Ascending aorta (tissue), 2 donors: ENCODE data around the gene FAM193B. TPM values are rescaled to one million over a fixed set of nuclear protein-coding genes. Genes with fewer than 3 reads are reported as not detected.

Source experiments
- DNase-seq, 2 donors: peaks; one replicate each; pipeline ENCODE4 v3.0.0-alpha.2; 2019; ENCODE audit warnings: low spot score in 2 of 2
- H3K27ac ChIP-seq, 2 donors: fragments of 200-600 bp; sonication (generic); one replicate each; pipeline ENCODE4 v1.5.1; 2016 to 2017; ENCODE audit warnings: mild to moderate bottlenecking in 1 of 2
- H3K27me3 ChIP-seq: fragments of 200-600 bp; sonication (generic); one replicate; pipeline ENCODE4 v1.5.1; 2017
- H3K36me3 ChIP-seq, 2 donors: fragments of 200-600 bp; sonication (generic); one replicate each; pipeline ENCODE4 v1.5.1; 2016
- H3K4me1 ChIP-seq, 2 donors: fragments of 200-600 bp; sonication (generic); one replicate each; pipeline ENCODE4 v1.5.1; 2016 to 2017; ENCODE audit warnings: mild to moderate bottlenecking in 1 of 2
- H3K4me3 ChIP-seq, 2 donors: fragments of 200-600 bp; sonication (generic); one replicate each; pipeline ENCODE4 v1.5.1; 2016 to 2017; ENCODE audit warnings: mild to moderate bottlenecking in 1 of 2
- H3K9me3 ChIP-seq, 2 donors: fragments of 200-600 bp; sonication (generic); one replicate each; pipeline ENCODE4 v1.5.1; 2016
- intact Hi-C: fragments of 100-400 bp; cut with DNase I; formaldehyde crosslinking; loops from one replicate; pipeline ENCODE4 v1.15.1; 2023
- total RNA-seq: library from RNA; depleted of rRNA; stranded (reverse); fragments of >200 nt; gene quantifications from one replicate; pipeline ENCODE4 v1.1.0, GENCODE V29; 2016
- TF ChIP-seq, protein P1 (sequence below), 3 experiments: fragments of 200-600 bp in 2 of 3; fragments of 450-650 bp in 1 of 3; sonication (generic) in 2 of 3; IDR thresholded peaks; one replicate each; pipeline ENCODE4 v1.5.1; 2016 to 2019; ENCODE audit warnings: antibody characterized with exemption in 3 of 3, mild to moderate bottlenecking in 1 of 3, moderate library complexity in 1 of 3

The FAM193B gene
- total RNA-seq, 1 donor from 2014 or later = 116 TPM

DNA sequence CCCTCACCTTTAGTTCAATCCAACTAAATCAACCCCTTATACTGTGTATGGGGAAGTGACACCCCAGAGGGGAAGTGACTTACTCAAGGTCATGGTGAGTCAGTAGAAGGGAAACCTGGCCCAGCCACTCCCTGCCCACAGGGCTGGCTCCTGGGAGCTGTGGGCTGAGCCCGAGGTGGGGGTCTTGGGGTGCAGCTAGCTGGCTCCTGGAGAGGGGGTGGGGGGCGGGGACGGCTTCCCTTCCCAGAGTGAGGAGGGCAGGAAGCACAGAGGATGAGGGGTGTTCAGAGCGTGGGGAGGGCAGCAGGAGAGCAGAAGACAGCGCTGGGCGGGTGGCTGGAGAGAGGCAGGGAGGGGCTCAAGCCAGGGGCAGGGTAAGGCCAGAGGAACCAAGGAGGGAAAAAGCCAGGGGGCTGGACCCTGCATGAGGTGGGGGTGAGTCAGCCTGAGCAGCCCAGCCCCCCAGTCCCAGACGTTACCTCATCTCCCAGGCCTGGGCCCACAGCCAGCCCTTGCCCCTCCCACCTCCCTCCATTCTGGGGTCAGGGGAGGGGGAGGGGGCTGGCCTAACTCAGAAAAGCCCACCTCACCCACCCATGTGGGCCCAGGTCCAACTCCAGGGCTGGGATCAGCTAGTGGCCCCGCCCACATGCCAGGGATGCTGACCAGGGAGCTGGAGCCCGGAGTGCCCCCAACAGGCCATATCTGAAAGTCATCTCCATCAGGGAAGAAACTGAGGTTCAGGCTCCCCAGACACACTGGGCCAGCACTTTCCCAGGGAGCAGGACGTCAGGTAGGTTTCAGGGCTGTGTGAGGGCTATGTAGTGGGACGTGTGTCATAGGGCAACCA lies 59.8 kb downstream of the FAM193B start:
- TF ChIP-seq, protein P1, sequence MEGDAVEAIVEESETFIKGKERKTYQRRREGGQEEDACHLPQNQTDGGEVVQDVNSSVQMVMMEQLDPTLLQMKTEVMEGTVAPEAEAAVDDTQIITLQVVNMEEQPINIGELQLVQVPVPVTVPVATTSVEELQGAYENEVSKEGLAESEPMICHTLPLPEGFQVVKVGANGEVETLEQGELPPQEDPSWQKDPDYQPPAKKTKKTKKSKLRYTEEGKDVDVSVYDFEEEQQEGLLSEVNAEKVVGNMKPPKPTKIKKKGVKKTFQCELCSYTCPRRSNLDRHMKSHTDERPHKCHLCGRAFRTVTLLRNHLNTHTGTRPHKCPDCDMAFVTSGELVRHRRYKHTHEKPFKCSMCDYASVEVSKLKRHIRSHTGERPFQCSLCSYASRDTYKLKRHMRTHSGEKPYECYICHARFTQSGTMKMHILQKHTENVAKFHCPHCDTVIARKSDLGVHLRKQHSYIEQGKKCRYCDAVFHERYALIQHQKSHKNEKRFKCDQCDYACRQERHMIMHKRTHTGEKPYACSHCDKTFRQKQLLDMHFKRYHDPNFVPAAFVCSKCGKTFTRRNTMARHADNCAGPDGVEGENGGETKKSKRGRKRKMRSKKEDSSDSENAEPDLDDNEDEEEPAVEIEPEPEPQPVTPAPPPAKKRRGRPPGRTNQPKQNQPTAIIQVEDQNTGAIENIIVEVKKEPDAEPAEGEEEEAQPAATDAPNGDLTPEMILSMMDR (IDR thresholded peaks at IDR 0.05) = peak in 2 of 3 experiments; percentile 22 to 37
- Histone ChIP-seq H3K27me3 (no peaks in the 10 kb centered on the region), H3K36me3 (peaks cover 39 to 50% of the 10 kb centered on the region in 2 donors), H3K27ac (peak overlapping the region; percentile 96 to 99), H3K4me1 (peaks cover 39 to 64% of the 10 kb centered on the region in 2 donors), H3K9me3 (no peaks in the 10 kb centered on the region), H3K4me3 (peak overlapping the region; percentile 31 to 92)
- DNase-seq = peak; percentile 74 to 95
- intact Hi-C loops = loop anchor here (1.0 to 5.0 kb wide), 3 partner anchors 15 to 182 kb away; partner anchors contain the start of gene MXD3

DNA sequence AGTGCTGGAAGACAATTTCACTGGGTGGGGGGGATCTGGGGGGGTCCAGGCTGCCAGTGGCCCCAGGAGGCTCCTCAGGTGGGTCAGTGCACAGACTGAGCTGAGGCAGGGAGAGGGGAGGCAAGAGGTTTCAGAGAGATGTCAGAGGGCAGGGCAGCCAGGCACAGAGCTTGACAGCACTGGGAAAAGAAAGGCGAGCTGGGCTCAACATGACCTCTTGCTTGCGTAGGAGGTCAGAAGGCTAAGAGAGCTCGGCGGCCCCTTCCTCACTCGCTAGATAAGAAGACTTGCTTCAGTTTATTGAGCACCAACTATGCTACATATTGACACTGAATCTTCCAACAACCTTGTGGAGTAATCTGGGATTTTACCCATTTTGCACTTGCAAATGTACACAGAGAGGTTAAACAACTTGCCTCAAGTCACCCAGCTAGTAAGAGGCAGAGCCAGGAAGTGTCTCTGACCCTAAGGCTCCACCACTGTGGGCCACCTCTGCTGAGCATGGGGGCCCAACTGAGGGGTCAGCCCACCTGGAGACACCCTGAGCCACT lies 60.5 kb downstream of the FAM193B start:
- H3K27me3 ChIP-seq = no peaks in the 10 kb centered on the region
- peak overlapping the region; percentile 28 to 92 for H3K4me3 ChIP-seq
- intact Hi-C loops = loop anchor here (1.0 kb wide), 2 partner anchors 15 to 37 kb away; no protein-coding TSS in a partner anchor
- H3K4me1 ChIP-seq = peaks cover 39 to 71% of the 10 kb centered on the region in 2 donors
- TF ChIP-seq, protein P1 (IDR thresholded peaks at IDR 0.05) = no peak
- peak overlapping the region; percentile 96 to 99 for H3K27ac ChIP-seq
- no peak for DNase-seq
- peaks cover 46 to 57% of the 10 kb centered on the region in 2 donors for H3K36me3 ChIP-seq
- H3K9me3 ChIP-seq = no peaks in the 10 kb centered on the region

DNA sequence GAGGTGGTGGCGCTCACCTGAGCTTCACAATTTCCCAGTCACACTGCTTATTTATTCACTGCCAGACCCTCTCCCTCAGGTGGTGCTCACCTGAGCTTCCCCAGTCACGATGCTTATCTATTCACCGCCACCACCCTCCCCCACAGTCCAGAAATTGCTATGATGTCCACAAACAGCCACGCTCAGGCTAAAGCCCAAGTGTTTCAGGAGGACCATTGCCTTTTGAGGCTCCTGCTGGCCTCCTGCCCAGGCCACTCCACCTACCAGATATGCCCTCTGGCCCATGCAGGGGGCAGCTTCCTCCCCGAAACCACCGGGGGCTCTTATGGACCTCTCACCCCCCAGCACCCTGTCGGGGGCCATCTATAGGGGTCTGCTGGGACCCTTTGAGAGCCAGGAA lies 61.5 kb downstream of the FAM193B start:
- TF ChIP-seq, protein P1 (IDR thresholded peaks at IDR 0.05) = no peak
- no peak for DNase-seq
- no peaks in the 10 kb centered on the region for H3K9me3 ChIP-seq
- no peaks in the 10 kb centered on the region for H3K27me3 ChIP-seq
- H3K27ac ChIP-seq = peak overlapping the region; percentile 96 to 99
- H3K36me3 ChIP-seq = peaks cover 56 to 68% of the 10 kb centered on the region in 2 donors
- intact Hi-C loops = no loop called here
- H3K4me3 ChIP-seq = peak overlapping the region; percentile 28 to 92
- H3K4me1 ChIP-seq = peaks cover 39 to 66% of the 10 kb centered on the region in 2 donors

DNA sequence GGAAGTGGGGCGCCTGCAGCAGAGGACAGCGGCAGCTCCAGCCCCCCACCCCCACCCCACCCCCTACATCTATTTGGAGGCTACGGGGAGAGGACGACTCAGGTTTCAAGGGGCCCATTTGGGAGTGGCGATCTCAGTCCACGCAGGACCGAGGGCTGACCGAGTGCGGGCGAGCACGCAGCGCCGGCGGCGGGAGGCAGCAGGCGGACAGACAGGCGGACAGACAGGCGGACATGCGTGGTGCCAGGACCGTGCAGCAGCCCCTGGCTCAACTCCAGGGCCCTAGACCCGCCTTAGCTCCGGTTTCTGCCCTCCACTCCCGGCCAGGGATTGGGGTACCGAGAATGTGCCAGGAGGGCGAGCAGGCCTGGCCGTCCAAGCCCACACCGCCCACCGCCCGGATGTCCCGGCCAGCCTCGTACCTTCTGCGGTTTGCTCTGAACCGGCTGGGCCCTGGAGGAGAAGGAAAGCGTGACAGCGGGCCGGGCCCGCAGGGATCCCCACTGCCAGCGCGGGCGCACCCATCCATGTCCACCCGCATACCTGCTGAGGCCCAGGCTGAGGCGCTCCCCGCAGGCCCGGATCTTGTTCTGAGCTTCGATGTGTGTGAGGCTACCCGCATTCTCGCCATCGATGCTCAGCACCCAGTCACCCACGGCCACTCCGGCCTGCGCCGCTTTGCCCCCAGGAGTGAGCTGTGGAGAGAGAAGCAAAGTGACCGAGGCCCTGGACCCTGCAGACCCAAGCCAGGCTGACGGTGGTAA lies 62.2 kb downstream of the FAM193B start:
- peak overlapping the region; percentile 5 to 92 for H3K4me3 ChIP-seq

More for the DNA sequence above, 62.2 kb downstream of the FAM193B start:
- DNase-seq = no peak
- TF ChIP-seq, protein P1 (IDR thresholded peaks at IDR 0.05) = no peak
- Histone ChIP-seq H3K27ac (peak overlapping the region; percentile 96 to 99), H3K9me3 (no peaks in the 10 kb centered on the region), H3K4me1 (peaks cover 39 to 70% of the 10 kb centered on the region in 2 donors), H3K36me3 (peaks cover 63 to 74% of the 10 kb centered on the region in 2 donors), H3K27me3 (no peaks in the 10 kb centered on the region)
- intact Hi-C loops = loop anchor here (1.0 kb wide), 1 partner anchor 9 kb away; no protein-coding TSS in a partner anchor
